ENCODE data around the gene PNMA8B.

The PNMA8B gene

GRCh38 chr19:46495786-46496099 lies at the start of gene PNMA8B:
Gene PNMA8B (minus strand): TSS chr19:46495867. CDS start chr19:46495465, 402 bp downstream.
- TF ChIP-seq ZFX (IDR thresholded peaks at IDR 0.05; ENCODE audit: borderline replicate concordance) (no peak), CTCF (IDR thresholded peaks at IDR 0.05) (no peak)
- no peak within 1 kb of the TSS for H3K27ac ChIP-seq

GRCh38 chr19:46544651-46545050 lies 49.0 kb upstream of the PNMA8B start:
- TF ChIP-seq ZFX (IDR thresholded peaks at IDR 0.05; ENCODE audit: borderline replicate concordance) (no peak), CTCF (IDR thresholded peaks at IDR 0.05) (no peak)
- no peak overlapping the region for H3K27ac ChIP-seq

- TF ChIP-seq ZFX (IDR thresholded peaks at IDR 0.05; ENCODE audit: borderline replicate concordance) (no peak), CTCF (IDR thresholded peaks at IDR 0.05) (peak; percentile 94)
- no peak overlapping the region for H3K27ac ChIP-seq
These were observed 47.0 kb upstream of the PNMA8B start for GRCh38 chr19:46542428-46543230.

GRCh38 chr19:46537136-46538097 lies 41.8 kb upstream of the PNMA8B start:
- TF ChIP-seq ZFX (IDR thresholded peaks at IDR 0.05; ENCODE audit: borderline replicate concordance) (no peak), CTCF (IDR thresholded peaks at IDR 0.05) (peak; percentile 97)
- H3K27ac ChIP-seq: no peak overlapping the region

GRCh38 chr19:46536391-46536790 lies 40.7 kb upstream of the PNMA8B start:
- H3K27ac ChIP-seq: no peak overlapping the region
- TF ChIP-seq CTCF (IDR thresholded peaks at IDR 0.05) (no peak), ZFX (IDR thresholded peaks at IDR 0.05; ENCODE audit: borderline replicate concordance) (no peak)

- no peak overlapping the region for H3K27ac ChIP-seq
- TF ChIP-seq ZFX (IDR thresholded peaks at IDR 0.05; ENCODE audit: borderline replicate concordance): no peak
- TF ChIP-seq CTCF (IDR thresholded peaks at IDR 0.05): no peak
These were observed 38.0 kb upstream of the PNMA8B start for GRCh38 chr19:46533621-46534081.

Measured in 22Rv1 (cell line).